NCI-H774 (cell line): ENCODE measurements around the gene CACNA1I.
"Not testable (repeated sequence)": the region's sequence is repeated elsewhere in the genome, so short reads cannot be mapped to it uniquely, and the experiment has no call there.

Source experiments
- DNase-seq: peaks from one replicate; lab custom pipeline; 2025; lab: John Stamatoyannopoulos, UW

CACNA1I gene

GRCh38 chr22:39570665-39571064 lies at the start of gene CACNA1I:
CACNA1I (plus strand) TSS chr22:39570753; CDS start chr22:39570753, 0 bp downstream.
- no peak for DNase-seq

- not testable (repeated sequence) for DNase-seq
Observed at GRCh38 chr22:39521106-39521885, 49.3 kb upstream of the CACNA1I start.

- not testable (repeated sequence) for DNase-seq
Observed at GRCh38 chr22:39522091-39522490, 48.5 kb upstream of the CACNA1I start.

- DNase-seq: no peak
Observed at GRCh38 chr22:39522567-39523300, 47.8 kb upstream of the CACNA1I start.

- no peak for DNase-seq
Observed at GRCh38 chr22:39524089-39524752, 46.3 kb upstream of the CACNA1I start.

GRCh38 chr22:39524753-39525657 lies 45.5 kb upstream of the CACNA1I start:
- DNase-seq: no peak

- DNase-seq: no peak
Observed at GRCh38 chr22:39525658-39525975, 44.9 kb upstream of the CACNA1I start.

- DNase-seq: no peak
Observed at GRCh38 chr22:39526736-39527171, 43.8 kb upstream of the CACNA1I start.

- no peak for DNase-seq
Observed at GRCh38 chr22:39527481-39527961, 43.0 kb upstream of the CACNA1I start.

- DNase-seq: no peak
Observed at GRCh38 chr22:39528080-39528661, 42.4 kb upstream of the CACNA1I start.

GRCh38 chr22:39528681-39529486 lies 41.7 kb upstream of the CACNA1I start:
- peak; percentile 89 for DNase-seq

- DNase-seq: no peak
Observed at GRCh38 chr22:39529487-39529851, 41.1 kb upstream of the CACNA1I start.

- no peak for DNase-seq
Observed at GRCh38 chr22:39530116-39530515, 40.4 kb upstream of the CACNA1I start.

GRCh38 chr22:39530692-39531331 lies 39.7 kb upstream of the CACNA1I start:
- DNase-seq: no peak

- DNase-seq: peak; percentile 94
Observed at GRCh38 chr22:39532215-39533073, 38.1 kb upstream of the CACNA1I start, which contains the start of gene RPS19BP1. RPS19BP1 (minus strand) TSS chr22:39532748; CDS start chr22:39532738, 10 bp downstream.

GRCh38 chr22:39534092-39534506 lies 36.5 kb upstream of the CACNA1I start:
- DNase-seq: no peak

GRCh38 chr22:39534591-39535356 lies 35.8 kb upstream of the CACNA1I start:
- peak; percentile 30 for DNase-seq

- no peak for DNase-seq
Observed at GRCh38 chr22:39535357-39535725, 35.2 kb upstream of the CACNA1I start.
